Daoy (cell line): Measurements from ENCODE around the gene NCBP3. TPM values are rescaled to one million over a fixed set of nuclear protein-coding genes. Genes with fewer than 3 reads are reported as not detected.
"Not testable (repeated sequence)": the region's sequence is repeated elsewhere in the genome, so short reads cannot be mapped to it uniquely, and the experiment has no call there.

ENCODE experiments used
- DNase-seq: peaks from one replicate; pipeline ENCODE4 v3.0.0-alpha.2; 2015; ENCODE audit warnings: low read depth
- total RNA-seq: library from RNA; depleted of rRNA; stranded (reverse); fragments of >200 nt; shearing (Covaris generic); gene quantifications from 2 replicates; pipeline ENCODE4 v1.2.3, GENCODE V29; 2014

The NCBP3 gene
- total RNA-seq, 1 experiment from 2014 or later, result 30.4 TPM

DNA sequence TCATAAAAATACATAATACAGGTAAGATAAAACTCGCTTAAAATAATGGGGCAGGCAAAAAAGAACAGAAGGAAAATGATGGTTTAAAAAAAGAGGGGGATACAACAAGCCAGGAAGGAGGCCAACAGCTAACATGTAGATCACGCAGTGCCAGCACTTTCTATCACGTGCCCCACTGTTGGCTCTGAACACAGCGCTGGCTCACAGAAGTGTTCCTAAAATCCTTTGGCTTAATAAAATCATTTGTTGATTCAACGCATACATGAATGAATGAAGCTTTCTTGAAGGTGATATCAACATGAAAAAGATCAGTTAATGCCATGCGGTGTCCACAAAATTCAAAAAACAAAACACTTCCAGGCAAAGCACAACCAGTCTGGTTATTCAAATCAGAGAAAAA is 53.6 kb downstream of the NCBP3 start:
- DNase-seq, result no peak

- DNase-seq, result peak; percentile 50
Observed at GRCh38 chr17:3788200-3788599, 57.8 kb downstream of the NCBP3 start.

DNA sequence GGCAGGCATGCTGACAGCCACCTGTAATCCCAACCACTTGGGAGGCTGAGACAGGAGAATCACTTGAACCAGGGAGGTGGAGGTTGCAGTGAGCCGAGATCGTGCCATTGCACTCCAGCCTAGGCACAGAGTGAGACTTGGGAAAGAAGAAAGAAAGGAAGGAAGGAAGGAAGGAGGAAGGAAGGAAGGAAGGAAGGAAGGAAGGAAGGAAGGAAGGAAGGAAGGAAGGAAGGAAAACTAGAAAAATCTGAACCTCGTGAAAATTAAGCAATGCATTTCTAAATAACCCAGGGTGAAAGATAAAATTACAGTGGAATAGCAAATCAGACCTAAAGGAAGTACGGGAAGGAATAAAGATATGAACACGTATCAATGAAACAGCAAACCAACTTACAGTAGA is 60.7 kb downstream of the NCBP3 start:
- DNase-seq, result not testable (repeated sequence)

DNA sequence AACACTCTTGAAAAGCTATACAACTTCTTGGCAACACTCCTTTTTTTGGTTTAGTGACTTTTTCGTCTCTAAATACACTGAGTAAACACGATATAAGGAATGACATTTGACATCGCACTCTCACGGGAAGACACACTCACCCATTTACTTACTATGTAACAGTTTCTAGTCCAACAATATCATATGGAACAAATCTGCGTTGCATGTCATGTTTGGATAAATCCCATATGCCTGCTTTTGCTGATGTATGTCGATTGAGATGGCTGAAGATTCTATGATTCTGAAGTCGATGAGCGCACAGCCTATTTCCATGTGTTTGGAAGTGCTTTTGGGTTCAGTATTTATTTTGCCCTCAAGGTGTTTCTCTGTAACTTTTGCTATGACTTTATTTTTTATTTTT is 63.3 kb downstream of the NCBP3 start:
- no peak for DNase-seq

GRCh38 chr17:3780986-3781385 is 65.1 kb downstream of the NCBP3 start:
- DNase-seq, result no peak

DNA sequence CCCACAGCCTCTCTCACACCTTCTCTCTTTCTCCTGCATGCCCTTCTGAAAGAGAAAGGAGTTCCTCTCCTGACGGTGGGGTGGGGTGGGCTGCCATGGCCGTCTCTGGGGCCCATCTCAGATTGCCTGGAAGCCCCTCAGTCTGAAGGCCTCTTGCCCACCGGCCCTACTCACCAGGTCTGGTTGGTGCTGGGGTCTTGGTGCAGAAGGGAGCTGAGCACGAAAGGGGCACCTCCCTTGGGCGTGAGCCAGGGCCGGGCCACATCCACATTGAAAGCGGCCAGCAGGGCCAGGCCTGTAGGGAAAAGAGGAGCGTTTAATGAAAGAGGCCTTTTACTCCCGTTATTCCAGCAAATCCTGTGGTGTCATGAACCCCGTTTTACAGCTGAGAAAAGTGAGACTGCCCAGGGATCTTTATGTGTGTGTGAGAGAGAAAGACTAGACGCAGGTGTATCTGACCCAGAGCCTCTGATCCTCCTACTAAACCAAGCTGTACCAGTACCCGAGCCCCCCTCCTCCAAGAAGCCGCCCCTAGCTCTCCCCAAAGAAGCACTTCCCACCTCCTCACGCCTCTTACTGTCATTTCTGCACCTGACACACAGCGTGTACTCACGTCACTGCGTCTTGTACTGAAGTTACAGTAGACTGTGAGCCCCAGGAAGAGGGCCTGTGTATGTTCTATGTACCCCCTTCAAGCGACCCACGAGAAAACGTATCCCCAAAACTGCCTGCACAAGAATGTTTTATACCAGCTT is 68.5 kb downstream of the NCBP3 start:
- DNase-seq, result no peak

DNA sequence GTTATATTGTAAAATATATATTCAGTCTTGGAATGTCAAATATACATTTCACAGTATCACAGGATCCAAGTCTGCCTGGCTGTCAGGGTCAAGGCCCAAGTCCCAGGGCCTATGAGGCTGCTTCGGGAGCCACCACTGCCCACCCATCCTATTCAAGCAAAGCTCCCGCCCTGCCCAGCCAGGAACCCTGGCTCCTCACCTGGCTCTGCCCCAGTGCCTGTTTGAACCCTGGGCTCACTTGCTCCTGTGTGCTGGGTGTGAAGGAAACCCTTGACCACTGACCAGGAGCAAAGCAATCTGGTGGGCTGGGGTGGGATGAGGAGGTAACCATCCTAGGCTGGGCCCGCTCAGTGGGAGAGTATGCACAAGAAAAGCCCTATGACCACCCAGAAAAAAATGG is 72.1 kb downstream of the NCBP3 start:
- DNase-seq, result no peak

- DNase-seq, result peak; percentile 65
Observed at GRCh38 chr17:3773511-3773910, 72.5 kb downstream of the NCBP3 start.

DNA sequence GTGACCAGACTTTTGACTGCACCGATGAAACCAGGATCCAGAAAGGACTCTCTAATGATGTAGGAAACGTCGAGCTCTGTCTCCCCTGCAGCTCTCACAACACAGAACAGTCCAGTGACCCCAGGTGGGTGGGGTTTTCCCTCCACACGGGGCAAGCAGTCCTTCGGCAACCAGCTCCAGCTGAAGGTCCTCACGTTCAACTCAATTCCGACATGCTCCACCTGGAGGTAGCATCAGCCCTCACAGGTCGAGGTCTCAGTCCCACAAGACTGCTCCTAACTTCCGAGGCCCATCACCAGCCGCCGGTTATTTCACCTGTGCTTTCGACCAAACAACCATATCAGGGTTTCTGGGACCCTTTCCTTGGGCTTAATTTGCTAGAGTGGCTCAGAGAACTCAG is 73.3 kb downstream of the NCBP3 start:
- DNase-seq, result no peak

DNA sequence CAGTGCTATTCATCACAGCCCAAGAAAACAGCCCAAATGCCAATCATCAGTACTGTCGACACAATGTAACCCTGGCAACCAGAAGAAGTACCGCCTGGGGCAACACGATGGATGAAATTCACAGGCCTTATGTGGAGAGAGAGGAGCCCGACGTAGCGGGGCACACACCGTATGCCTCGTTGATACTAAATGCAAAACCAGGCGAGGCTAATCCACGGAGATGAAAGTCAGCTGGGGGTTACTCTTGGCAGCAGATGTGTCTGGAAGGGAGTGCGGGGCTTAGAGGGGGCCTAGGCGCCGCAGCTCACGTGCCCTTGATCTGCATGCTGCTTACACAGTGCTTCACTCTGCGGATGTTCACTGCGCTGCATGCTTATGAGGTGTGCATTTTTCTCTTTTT is 74.9 kb downstream of the NCBP3 start:
- DNase-seq, result no peak

DNA sequence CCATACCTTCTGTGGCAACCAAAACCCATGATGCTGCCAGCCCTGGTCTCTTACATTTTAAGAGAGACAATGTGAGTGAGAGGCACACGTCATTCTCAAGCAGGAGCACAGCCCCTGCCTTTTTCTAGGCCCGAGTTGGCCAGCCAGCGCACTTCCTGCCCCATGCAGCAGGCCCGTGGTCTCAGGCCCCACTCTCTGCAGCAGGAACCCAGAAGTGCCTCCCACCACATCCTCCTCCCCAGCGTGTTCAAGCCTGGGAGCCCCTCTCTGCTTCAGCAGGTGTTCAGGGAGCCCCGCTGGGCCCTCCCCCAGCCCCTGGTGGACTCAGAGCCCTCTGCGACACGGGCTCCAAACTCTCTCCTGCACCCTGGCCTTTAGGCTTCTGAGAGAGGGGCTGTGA is 75.6 kb downstream of the NCBP3 start:
- DNase-seq, result no peak

- no peak for DNase-seq
Observed at GRCh38 chr17:3768769-3769168, 77.3 kb downstream of the NCBP3 start.

- DNase-seq, result no peak
Observed at GRCh38 chr17:3768341-3768740, 77.7 kb downstream of the NCBP3 start.

DNA sequence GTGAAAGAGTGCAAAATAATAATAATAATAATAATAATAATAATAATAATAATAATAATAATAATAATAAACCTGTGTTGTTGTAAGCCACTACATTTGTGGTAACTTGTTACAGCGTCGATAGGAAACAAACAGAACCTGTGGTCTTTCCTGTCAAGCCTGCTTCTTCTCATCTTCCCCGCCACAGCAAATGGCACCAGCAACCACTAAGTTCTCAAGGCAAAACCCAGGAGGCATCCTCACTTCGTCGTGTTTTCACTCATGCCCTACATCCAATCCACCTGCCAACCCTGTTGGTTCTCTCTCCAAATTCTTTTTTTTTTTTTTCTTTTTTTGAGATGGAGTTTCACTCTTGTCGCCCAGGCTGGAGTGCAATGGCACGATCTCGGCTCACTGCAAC is 79.3 kb downstream of the NCBP3 start:
- DNase-seq, result no peak

DNA sequence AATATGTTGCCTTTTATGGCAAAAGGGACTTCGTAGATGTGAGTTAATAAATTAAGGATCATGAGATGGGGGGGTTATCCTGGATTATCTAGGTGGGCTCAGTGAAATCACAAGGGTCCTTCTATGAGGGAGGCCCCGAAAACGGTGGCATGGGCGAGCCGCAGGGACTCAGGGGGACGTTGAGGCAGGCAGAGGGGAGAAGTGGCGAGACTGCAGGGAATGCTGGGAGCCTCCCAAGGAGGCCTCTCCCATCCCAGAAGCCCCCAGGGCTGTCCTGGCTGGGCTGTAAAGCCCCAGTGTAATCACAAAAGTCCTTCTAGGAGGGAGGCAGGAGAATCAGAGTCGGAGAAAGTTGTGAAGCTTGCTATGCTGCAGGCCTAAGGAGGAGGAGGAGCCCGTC is 80.1 kb downstream of the NCBP3 start:
- DNase-seq, result no peak

GRCh38 chr17:3763777-3764170 is 82.3 kb downstream of the NCBP3 start:
- DNase-seq, result peak; percentile 29

GRCh38 chr17:3762922-3763776 is 82.9 kb downstream of the NCBP3 start:
- peak; percentile 72 for DNase-seq

DNA sequence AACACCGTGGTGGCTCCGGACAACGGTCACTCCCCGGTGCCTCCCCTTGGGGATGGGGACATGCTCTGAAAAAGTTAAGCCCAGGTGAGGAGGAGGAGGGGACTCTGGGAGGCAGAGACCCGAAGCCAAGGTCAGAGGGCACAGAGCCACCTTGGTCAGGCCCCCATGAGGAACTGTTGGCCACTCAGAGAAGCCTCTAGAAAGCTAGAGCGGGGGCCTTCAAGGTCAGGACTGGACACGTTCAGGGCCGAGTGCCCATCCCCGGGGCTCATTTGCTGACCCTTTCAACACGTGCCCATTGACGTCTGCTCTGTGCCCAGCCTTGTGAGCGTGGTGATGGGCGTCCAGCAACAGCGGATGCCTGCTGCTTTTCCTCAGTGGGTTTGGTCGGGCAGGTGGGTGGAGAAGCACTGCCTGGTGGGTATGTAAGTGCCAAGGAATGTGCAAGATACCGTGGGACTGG is 84.1 kb downstream of the NCBP3 start:
- no peak for DNase-seq

- no peak for DNase-seq
Observed at GRCh38 chr17:3761036-3761917, 84.8 kb downstream of the NCBP3 start.

DNA sequence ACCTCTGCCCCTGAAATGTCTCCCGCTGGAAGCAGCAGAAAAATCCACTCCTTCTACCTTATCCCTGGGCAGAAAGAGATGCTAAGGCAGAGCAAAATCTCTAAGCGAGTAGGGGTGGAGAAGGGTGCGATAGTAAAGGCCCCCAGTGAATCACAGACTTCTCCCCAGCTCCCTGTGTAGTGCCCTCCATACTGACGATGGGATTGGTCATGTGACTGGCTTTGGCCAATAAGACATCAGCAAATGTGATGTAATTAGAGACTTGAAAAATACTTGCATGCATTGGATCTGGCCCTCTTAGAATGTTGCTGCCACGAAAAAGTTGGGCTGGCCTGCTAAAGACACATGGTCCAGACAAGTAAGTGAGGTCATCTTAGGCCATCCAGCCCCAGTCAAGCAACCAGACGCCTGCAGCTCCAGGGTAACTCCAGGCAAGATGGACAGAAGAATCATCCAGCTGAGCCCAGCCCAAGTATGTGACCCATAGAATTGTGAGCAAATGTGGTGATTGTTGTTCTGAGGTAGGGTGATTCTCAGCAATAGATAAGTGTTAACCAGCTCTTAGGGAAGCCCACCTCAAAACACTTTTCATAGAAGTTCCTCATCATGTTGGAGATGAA is 86.3 kb downstream of the NCBP3 start:
- no peak for DNase-seq

DNA sequence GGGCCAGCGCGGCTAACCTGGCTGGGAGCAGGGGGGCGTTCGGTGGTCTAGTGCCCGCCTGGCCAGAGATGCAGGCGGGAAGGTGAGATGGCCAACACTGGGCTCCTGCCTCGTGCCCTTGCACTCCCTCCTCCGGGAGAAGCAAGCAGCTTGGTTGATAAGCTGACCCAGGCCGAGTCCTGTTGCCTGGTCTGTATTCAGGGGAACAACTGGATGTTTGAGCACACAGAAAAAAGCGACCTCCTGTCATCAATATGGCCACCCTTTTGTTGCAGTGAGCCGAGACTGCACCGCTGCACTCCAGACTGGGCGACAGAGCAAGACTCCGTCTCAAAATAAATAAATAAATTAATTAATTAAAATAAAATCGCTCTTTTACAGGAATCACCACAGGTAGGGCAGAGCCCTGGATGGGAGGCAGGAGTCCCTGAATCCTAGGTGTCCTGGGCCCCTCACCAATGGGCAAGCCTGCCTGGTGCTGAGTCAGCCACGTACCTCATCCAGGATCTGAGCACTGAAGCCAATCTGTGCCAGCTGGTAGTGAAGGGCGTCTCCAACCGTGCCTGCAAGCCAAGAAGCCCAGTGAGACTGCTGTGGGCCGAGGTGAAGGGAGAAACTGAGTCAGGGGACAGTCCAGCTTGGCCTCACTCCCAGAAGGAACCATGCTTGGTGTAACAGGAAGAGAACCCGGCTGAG is 90.6 kb downstream of the NCBP3 start:
- DNase-seq, result no peak
